Stimulated activated CD8-positive, alpha-beta memory T cell treated with anti-CD3 and anti-CD28 coated beads, Interleukin-2, amount 100 ng/mL, for 48 hours (primary cell): Measurements from ENCODE around the gene FDX2.

Experiments
- DNase-seq, 2 donors: peaks; one replicate each; pipeline ENCODE4 v3.0.0-alpha.2; 2020; ENCODE audit warnings: low read depth in 2 of 2

FDX2 gene

GRCh38 chr19:10299545-10300458 is 16.0 kb downstream of the FDX2 start:
- no peak for DNase-seq

- DNase-seq, result no peak
Measured at GRCh38 chr19:10295847-10296591, 19.8 kb downstream of the FDX2 start.

GRCh38 chr19:10295305-10295846 is 20.4 kb downstream of the FDX2 start:
- no peak for DNase-seq

GRCh38 chr19:10294368-10294697 is 21.5 kb downstream of the FDX2 start:
- DNase-seq, result no peak

- DNase-seq, result no peak
Measured at GRCh38 chr19:10293637-10294367, 22.0 kb downstream of the FDX2 start.

- no peak for DNase-seq
Measured at GRCh38 chr19:10292789-10293636, 22.8 kb downstream of the FDX2 start.

GRCh38 chr19:10292206-10292788 is 23.5 kb downstream of the FDX2 start:
- DNase-seq, result peak; percentile 67 to 84

GRCh38 chr19:10291554-10292205 is 24.1 kb downstream of the FDX2 start:
- no peak for DNase-seq

GRCh38 chr19:10290876-10291553 is 24.8 kb downstream of the FDX2 start:
- peak; percentile 42 to 56 for DNase-seq

GRCh38 chr19:10290357-10290875 is 25.4 kb downstream of the FDX2 start:
- DNase-seq, result no peak

GRCh38 chr19:10289836-10290356 is 25.9 kb downstream of the FDX2 start, which contains the start of gene ICAM5:
TSS of gene ICAM5 (plus strand) at chr19:10289952. CDS start at chr19:10290044, 92 bp downstream.
- DNase-seq, result no peak

GRCh38 chr19:10289167-10289835 is 26.5 kb downstream of the FDX2 start:
- DNase-seq, result peak; percentile 48 to 67

- DNase-seq, result no peak
Measured at GRCh38 chr19:10288662-10289166, 27.1 kb downstream of the FDX2 start.

GRCh38 chr19:10286803-10287737 is 28.7 kb downstream of the FDX2 start, which contains the start of gene ICAM4:
TSS of gene ICAM4 (plus strand) at chr19:10286955. CDS start at chr19:10287013, 58 bp downstream.
- no peak for DNase-seq

GRCh38 chr19:10285393-10285792 is 30.4 kb downstream of the FDX2 start:
- DNase-seq, result no peak

- no peak for DNase-seq
Measured at GRCh38 chr19:10284960-10285278, 30.9 kb downstream of the FDX2 start.
